GM18511 (cell line): Measurements from ENCODE around the gene FAM200A.
"Not testable (repeated sequence)": the region's sequence is repeated elsewhere in the genome, so short reads cannot be mapped to it uniquely, and the experiment has no call there.

ENCODE experiments used
- ATAC-seq: cut with Tn5 transposase; IDR thresholded peaks from one replicate; pipeline ENCODE4 v1.9.1; 2021; ENCODE audit warnings: mild to moderate bottlenecking, moderate library complexity; ENCODE audit not compliant: unreplicated experiment

The FAM200A gene

DNA sequence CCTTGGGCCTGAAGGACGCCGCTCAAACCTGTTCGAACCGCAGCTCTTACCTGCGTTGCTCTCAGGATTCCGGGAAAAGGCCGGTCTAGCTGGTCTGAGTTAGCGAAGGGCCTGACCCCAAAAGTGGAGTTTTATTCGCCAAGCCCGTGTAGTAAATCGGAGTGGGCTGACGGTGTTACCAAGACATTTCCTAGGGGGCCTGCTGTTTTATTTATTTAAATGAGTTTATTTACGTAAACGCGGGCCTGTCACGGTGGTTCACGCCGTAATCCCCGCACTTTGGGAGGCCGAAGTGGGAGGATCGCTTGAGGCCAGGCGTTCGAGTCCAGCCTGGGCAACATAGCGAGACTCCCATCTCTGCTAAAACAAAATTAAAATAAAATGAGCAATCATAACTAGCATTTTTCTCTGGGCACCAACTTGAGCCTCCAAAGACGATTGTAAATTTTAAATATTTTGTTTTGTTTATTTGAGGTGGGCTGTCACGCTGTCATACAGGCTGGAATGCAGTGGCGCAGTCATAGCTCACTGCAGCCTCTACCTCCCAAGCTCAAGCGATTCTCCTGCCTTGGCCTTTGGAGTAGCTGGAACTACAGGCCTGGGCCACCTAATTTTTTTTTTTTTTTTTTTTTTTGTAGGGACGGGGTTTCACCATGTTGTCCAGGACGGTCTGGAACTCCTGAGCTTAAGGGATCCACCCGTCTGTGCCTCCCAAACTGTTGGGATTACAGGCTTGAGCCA is 7.4 kb upstream of the FAM200A start:
- ATAC-seq = no peak

DNA sequence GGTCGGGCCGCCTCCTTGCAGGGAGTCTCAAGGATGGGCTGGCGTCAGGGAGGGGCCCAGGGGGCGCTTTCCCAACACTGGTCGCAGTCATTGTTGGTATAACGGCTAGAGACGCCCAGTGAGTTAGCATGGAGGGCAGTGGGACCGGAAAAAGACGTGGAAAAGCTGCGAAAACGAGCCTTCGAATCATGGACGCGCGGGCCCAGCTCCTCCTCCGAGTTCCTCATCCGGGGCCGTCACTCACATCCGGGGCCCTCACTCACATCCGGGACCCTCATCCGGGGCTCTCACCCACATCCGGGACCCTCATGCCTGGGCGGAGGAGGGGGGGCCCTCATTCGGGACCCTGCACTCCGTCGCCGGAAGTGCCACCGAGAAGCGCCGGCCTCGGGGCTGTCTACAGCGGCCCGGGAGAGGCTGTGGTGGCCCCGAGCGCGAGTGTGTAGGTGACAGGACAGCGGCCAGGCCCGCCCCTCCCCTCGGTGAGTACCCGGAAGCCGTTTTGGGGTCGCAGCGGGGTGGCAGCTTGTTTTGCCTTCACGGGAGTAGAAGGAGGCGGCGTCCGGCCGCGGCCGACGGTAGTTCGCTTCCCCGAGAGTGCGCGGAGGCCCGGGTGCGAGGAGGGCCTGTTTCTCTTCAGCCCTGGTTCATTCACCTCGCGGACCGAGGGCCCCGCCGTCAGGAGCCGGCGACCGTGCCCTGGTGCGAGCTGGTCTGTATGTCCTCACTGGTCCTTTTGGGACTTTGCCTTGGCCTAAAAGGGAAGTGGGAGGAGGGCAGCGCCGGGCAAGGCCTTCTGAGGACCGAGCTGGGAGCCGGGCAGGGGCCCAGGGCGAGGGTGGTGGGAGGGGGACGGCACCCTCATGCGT is 6.6 kb upstream of the FAM200A start, which contains the start of gene ZNF655:
TSS of gene ZNF655 (plus strand) at position 337 of the 869 bp plus-strand sequence. CDS start 1,918 bp downstream, outside the sequence.
- ATAC-seq = peak; percentile 86

- peak; percentile 57 for ATAC-seq
Measured at GRCh38 chr7:99557940-99558305, 6.0 kb upstream of the FAM200A start.

DNA sequence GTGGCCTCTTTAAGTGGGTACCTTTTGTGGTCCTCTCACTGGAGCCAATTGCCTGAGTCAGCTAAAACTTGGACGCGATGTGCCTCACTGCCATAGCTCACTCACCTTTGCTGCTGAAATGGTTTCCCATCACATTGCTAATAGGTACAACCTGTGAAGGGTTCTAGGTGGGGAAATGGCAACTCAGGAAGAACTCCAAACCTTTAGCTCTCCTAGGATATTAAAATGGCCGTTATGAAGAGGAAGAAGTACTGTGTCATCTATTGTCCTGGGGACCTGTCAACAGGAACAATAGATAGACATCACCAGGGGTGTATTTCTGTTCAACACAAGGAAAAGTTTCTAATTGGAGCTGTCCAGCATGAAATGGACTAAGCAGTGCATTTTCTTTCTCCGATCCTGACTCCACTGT is 5.3 kb upstream of the FAM200A start:
- ATAC-seq = no peak

DNA sequence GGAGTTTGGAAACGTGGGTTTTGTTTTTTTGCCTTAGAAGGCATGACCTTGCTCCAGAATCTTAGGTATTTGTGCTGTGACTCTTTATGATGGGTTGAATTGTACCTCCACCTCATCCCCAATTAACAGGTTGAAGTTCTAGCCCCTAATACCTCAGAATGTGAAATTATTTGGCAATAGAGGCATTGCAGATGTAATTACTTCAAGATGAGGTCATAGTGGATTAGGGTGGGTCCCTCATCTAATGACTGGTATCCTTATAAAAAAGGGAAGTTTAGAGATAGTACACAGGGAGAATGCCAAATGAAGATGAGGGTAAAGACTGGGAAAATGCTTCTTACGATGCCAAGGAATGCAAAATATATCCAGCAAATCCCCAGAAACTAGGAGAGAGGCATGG is 3.0 kb upstream of the FAM200A start:
- ATAC-seq = no peak

- ATAC-seq = no peak
Measured at GRCh38 chr7:99553039-99553438, 1.1 kb upstream of the FAM200A start.

DNA sequence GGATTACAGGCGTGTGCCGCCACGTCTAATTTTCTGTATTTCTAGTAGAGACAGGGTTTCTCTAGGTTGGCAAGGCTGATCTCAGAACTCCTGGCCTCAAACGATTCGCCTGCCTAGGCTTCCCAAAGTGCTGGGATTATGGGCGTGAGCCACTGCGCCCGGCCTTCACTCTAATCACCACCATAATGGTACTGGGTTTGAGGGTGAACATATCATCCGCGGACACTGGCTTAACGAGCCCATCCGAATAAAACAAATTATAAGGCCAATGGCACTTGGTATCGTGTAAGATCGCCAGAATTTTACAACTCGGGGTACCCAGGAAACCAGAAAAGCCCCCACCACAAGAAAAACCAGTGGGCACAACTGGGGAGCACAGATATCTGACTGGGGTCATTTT is 580 bp downstream of the FAM200A start:
- ATAC-seq = no peak

- not testable (repeated sequence) for ATAC-seq
Measured at GRCh38 chr7:99549545-99549944, 2.4 kb downstream of the FAM200A start.

- ATAC-seq = not testable (repeated sequence)
Measured at GRCh38 chr7:99545308-99545707, 6.6 kb downstream of the FAM200A start.

- ATAC-seq = no peak
Measured at GRCh38 chr7:99543916-99544315, 8.0 kb downstream of the FAM200A start.

- no peak for ATAC-seq
Measured at GRCh38 chr7:99543081-99543671, 8.7 kb downstream of the FAM200A start.

DNA sequence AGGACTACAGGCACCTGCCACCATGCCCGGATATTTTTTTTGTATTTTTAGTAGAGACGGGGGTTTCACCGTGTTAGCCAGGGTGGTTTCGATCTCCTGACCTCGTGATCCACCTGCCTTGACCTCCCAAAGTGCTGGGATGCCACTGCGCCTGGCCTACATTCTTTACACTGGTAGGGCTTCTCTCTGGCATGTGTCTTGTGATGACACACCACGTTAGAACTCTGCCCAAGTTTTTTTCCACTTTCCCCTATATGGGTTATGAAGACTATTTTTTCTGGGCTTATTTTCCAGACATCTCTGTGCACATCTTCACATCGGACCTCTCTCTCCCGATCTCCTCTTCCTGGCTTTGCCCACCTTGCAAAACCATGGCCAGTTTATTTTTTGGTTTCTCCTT is 10.7 kb downstream of the FAM200A start:
- ATAC-seq = no peak

DNA sequence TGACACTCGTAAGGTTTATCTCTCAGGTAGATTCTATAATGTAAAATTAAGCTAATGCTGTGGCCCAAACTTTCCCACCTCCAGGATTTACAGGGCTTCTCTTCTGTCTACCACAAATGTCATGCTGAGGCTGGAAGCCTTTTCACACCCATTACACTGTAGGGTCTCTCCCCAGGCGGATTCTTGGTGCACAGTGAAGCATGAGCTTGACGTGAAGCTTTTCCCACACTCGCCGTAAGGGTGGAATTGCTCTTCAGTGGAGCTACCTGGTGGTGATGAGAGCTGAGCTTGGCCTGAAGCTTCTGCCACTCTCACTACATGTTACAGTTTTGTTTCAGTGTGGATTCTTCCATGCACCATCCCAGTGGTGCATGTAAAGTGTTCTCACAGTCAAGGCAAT is 11.4 kb downstream of the FAM200A start:
- ATAC-seq = no peak

GRCh38 chr7:99539213-99539811 is 12.6 kb downstream of the FAM200A start:
- ATAC-seq = no peak

DNA sequence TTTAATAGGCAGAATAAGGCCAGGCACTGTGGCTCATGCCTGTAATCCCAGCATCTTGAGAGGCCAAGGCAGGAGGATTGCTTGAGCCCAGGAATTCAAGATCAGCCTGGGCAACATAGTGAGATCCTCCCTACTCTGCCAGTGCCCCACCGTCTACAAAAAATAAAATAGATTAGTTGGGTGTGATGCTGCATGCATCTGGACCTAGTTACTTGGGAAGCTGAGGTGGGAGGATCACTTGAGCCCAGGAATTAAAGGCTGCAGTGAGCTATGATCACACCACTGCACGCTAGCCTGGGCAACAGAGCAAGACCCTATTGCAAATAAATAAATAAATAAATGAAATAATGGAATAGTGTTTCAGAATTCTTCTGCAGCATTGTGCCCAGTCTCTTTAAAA is 16.2 kb downstream of the FAM200A start:
- no peak for ATAC-seq

DNA sequence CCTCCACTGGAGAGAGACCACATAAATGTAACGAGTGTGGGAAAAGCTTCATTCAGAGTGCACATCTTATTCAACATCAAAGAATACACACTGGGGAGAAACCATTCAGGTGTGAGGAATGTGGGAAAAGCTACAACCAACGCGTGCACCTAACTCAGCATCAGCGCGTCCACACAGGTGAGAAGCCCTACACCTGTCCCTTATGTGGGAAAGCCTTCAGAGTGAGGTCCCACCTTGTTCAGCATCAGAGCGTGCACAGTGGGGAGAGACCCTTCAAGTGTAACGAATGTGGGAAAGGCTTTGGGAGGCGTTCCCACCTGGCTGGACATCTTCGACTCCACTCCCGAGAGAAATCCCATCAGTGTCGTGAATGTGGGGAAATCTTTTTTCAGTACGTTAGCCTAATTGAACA is 20.6 kb downstream of the FAM200A start:
- ATAC-seq = no peak

GRCh38 chr7:99525713-99526440 is 26.0 kb downstream of the FAM200A start:
- no peak for ATAC-seq

GRCh38 chr7:99521399-99521798 is 30.5 kb downstream of the FAM200A start:
- ATAC-seq = no peak

DNA sequence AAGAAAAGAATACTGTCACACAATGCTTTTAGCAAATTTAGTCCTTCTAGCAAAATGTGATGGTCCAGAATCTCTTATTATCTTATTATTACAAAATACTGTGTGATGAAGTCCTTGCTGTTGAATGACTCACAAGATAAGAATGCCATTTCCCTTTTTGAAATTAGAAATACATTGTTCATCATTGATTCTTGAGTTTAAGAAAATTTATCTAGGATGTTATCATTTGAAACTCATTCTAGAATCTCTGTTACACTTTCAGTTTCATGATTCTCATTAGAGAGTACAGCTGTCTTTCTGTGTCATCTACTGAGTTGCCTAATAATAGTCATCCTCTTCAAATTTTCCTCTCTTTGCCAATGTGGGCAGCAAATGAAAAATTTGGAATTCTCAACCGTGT is 37.9 kb downstream of the FAM200A start:
- no peak for ATAC-seq

DNA sequence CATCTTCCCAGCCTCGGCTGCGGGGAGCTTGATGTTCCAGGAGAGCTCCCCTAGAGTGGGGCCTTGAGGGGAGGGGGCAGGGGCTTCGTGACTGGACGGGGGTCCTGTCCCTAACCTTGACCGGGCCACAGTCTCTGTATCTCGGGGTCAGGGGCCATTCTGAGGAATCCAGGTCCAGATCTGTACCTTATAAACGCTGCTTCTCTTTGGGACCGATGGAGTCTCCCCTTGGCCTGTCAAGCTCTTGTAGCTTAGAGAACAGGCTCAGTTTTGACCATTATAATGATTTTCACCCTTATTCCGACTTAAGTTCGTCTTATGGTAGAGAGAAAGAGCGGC is 46.6 kb downstream of the FAM200A start:
- ATAC-seq = peak; percentile 10
